ENCODE measurements around the gene PCMT1.
A peak's percentile ranks its signal among the peaks of the same experiment; 100 is the strongest.
"Not testable (repeated sequence)": the region's sequence is repeated elsewhere in the genome, so short reads cannot be mapped to it uniquely, and the experiment has no call there.

The PCMT1 gene

DNA sequence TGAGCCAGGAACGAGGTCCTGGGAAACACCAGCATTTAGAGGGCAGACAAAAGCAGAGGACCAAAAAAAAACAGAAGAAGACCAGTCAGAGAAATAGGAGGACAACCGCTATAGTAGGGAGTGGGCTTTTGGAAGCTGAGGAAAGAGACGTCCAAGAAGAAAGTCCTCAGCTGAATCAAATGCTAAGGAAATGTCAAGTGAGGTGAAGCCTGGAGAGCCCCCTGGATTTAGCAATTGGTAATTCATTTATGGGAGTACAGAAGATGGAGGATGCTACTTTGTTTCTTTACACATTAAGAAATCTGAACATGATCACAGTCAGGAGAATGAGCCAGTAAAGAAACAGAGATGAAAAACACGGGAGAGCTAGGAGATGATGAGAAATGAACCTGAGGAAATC is 73.5 kb downstream of the PCMT1 start:
- no peak for DNase-seq

DNA sequence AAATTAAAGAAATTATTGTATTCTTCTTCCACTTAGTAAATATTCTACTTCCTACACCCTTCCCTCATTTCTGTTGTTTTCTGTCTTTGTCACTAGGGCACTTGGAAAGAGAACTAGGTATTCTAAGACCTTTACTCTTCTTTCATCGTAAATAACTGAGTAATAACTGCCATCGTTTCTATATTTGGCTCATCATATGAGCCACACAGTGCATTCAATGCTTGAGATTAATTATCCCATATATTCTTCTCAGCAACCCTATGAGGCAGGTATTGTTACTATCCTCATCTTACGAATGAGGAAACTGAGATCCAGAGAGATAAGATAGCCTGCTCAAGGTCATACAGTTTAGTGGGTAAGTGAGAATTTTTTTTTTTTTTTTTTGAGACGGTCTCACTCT is 75.8 kb downstream of the PCMT1 start:
- no peak for DNase-seq

DNA sequence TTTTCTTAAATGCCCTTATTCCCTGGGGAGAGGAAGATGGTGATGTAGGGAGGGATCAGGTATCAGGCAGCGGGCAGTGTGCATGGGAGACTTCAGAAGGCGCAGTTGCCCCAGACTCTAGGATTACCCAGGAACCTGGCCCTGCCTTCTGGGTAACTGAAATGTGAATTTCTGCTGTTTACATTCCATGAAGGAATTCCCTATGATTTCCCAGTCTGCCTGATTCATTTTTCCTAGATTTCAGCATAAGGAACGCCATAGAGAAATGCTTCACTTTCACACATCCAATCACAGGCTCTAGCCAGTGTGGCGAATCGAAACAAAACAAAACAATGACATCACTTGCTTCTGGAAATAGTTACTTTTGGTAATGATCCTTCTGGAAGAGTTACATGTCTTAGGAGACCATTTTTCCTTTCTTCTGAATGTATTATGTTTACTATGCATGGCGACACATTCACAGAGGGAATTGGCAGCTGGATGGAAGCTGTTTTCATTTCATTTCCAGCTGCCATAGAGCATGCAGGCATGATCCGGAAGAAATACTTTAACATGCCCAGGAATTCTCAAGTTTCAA is 81.3 kb downstream of the PCMT1 start:
- DNase-seq: no peak

DNA sequence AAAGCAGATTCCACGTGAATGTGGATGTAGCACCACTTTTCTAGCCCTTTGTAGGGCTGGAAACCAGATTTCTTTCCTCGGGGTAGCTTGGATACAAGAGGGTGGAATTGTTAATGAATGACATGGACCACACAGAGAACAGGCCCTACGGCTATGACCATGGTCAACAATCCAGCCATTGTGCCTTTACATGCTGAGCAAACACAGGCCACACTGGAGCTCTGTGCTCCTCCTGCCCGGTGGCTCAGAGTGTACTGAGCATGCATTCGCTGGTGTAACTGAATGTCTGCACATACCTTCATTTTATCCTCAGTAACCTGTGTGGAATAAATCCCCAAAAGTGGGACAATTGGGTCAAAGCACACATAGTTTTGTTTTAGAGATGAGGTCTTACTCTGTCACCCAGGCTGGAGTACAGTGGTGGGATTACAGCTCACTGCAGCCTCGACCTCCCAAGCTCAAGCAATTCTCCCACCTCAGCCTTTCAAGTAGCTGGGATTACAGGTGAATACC is 81.8 kb downstream of the PCMT1 start:
- peak; percentile 10 for DNase-seq

DNA sequence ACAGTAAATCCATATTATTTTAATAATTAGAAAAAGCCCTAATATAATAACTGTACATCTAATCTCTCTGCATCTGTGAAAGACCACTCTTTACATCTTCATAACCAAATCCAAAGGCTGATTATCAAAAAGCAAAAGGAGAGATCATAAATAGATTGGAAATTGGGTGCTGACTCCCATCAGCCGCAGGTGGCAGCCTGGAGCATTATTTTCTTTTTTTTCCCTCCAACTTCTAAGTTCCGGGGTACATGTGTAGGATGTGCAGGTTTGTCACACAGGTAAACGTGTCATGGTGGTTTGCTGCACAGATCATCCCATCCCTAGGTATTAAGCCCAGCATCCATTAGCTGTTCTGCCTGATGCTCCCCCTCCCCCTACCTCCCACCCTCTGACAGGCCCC is 84.1 kb downstream of the PCMT1 start:
- DNase-seq: no peak

DNA sequence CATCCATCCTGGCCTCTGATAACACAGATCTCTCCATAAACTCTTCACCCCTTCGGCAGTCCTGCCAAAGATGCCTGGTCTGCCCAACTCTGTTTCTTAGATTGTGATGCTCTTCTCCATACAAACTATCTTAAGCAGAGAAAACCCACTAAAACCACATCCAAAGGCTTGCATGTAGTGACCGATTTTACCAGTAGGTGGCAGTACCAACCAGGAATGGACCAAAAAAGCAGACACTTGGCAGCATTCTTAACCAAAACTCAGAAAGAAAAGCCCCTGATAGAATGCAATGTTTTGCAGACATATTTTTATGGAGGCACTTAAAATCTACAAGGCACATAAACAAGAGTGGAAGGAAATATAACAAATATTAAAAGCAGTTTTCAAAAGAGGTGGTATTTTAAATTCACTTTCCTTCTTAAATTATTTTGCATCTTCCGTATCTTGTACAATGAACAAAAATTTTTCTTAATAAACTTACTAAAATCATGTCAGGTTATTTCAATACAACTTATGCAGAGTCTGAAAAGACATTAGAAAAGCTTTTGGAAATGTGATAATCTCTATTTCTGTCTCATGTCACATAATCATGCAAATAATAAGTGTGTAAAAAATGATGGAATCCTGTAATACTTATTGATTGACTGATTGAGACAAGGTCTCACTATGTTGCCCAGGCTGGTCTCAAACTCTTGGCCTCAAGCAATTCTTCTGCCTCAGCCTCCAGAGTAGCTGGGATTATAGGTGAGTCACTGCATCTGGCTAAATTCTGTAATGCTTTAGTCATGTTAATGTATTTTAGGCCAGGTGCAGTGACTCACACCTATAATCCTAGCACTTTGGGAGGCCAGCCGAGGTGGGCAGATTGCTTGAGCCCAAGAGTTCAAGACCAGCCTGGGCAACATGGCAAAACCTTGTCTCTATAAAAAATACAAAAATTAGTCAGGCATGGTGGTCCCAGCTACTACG is 85.3 kb downstream of the PCMT1 start:
- peak; percentile 73 for DNase-seq

DNA sequence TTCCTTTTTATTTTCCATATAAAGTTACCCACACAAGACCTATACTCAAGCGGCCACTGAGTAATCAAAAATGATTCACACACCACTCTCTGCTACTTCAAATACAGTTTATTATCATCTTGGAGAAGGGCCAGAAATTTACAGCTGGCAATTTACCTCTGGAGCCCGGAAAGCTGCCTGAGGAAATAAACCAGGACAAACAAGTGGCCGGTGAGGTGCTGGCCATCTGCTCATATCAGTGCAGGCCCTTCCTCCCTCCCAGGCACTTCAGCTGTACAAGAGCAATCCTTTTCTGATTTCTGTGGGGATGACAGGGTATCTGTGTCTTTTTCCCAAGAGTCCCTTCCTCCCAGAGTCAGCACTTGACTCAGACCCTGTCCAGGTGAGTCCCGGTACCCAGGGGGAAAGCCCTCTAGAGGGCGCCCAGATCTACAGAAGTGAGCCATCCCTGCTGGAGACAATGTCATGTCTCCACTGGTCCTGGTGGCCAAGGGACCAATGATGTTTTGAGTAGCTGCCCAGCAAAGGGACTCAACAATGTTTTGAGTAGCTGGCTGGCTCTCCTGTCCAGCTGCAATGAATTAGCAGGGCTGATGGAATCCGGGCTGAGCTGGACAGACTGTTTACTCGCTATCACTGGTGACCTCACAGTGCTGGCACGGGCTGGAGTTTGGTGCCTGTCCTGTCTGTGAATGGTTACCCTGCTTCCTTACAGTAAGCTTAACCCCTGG is 91.0 kb downstream of the PCMT1 start:
- DNase-seq: peak; percentile 97

DNA sequence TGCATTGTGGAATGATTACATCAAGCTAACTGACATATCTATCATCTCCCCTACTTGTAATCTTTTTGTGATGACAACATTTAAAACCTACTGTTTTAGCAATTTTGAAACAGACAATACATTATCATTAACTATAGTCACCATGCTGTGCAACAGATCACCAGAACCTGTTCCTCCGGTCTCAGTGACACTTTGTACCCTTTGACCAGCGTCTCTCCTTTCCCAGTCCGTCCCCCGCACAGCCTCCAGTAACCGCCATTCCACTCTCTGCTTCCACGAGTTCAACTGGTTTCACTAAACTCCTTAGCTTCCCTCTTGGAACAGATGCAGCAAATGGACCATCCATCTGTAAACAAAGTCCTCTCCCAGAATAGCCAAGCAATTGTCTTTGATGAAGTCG is 92.8 kb downstream of the PCMT1 start:
- peak; percentile 17 for DNase-seq

DNA sequence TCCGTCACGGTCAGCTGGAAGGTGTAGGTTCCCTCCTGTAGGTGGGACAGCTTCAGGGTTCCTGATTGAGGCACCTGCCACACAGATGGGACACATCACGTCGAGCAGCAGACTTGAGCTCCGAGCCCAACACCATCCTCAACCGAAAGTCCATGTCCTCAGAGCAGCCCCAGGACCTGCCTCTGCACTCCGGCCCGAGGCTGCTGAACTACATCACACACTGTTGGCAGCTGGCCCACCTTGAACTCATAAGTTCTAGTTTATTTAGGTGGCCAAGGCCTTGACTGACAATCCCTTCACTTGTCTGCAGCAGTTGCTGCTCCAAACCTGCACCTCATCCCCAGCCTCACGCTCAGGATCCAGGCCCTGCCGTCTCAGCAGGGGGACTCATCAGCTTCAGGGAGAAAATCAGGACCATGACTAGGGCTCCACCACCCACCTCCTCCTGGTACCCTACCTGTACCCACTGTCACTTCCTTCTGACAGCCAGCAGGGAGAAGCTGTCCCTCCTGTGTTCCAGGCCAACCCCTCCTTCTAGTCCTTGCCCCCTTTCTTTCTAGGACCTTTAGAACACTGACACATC is 93.6 kb downstream of the PCMT1 start:
- no peak for DNase-seq

DNA sequence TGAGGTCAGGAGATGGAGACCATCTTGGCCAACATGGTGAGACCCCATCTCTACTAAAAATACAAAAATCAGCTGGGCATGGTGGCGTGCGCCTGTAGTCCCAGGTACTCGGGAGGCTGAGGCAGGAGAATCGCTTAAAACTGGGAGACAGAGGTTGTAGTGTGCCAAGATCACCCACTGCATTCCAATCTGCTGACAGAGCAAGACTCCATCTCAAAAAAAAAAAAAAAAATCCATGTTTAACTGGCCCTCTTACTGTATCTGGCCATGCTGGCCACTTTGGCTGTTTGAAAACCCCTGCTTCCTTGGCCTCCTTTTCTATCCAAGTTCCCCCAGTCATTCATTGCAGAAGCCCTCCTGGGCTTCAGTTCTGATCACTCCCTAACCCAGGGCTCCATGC is 94.5 kb downstream of the PCMT1 start:
- not testable (repeated sequence) for DNase-seq

DNA sequence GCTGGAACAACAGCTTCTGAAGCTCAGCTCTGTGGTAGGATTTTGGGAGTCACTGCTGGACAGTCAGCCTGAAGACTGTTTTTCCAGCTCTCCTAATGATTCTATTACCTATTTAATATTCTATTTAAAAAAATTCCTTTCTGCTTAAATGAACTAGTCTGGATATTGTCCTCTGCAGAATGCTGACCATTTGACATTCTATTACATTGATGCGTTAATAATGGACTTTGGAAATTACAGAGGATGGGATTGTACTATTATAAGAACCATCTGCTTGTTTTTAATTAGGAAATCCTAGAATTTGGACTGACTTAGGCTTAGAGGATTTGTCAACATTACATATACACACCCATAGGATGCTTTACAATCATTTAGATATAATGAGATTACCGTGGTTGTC is 94.9 kb downstream of the PCMT1 start:
- no peak for DNase-seq

DNA sequence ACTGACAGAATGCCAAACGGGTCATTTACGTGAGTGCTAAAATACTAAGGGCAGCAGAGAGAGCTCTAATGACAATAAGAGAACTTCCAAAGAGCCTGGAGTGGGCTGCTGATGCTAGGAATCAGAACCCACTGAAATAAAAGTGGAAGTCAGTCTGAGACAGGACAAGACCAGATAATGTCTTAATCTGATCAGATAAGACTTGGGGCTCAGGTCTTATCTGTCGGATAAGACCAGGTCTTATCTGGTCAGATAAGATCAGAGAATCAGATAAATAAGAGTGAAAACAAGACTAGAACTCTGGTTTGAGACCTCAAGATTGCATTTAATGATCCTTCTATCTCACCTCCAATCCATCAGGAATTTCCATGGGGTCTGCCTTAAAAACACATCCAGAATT is 96.0 kb downstream of the PCMT1 start:
- DNase-seq: no peak

DNA sequence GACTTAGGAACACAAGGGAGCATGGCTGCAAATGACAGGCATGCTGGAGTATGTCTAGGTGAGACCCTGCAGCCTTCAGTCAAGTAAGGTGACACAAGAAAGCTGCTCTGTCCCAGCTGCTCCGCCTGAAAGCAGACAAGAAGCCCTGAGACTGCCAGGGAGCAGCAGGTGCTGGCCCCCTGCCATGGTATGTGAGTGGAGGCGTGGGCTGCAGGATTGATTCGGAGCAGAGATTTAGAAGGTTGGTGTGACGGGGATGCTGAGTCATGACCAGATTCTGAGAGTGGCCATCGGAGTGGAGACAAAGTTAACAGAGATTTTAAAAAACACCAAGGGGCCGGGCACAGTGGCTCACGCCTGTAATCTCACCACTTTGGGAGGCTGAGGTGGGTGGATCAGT is 96.8 kb downstream of the PCMT1 start:
- peak; percentile 5 for DNase-seq

DNA sequence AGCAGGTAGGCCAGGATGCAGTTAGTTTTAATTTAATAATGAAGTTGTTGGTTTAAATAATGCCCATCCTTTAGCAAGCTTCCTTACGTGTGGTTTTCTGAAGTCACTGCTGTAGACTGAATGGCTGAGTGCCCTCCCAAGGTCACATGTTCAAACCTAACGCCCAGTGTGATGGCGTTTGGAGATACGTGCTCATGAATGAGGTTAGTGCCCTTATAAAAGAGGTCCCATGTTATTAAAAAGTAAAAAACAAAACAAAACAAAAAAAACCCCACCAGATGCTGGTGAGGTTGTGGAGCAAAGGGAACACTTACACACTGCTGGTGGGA is 98.4 kb downstream of the PCMT1 start:
- peak; percentile 62 for DNase-seq

DNA sequence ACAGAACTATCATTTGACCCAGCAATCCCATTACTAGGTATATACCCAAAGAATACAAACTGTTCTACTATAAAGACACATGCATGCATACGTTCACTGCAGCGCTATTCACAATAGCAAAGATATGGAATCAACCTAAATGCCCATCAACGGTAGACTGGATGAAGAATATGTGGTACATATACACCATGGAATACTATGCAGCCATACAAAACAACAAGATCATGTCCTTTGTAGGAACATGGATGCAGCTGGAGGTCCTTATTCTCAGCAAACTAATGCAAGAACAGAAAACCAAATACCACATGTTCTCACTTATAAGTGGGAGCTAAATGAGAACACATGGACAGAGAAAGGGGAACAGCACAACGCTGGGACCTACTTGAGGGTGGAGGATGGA is 98.8 kb downstream of the PCMT1 start:
- DNase-seq: not testable (repeated sequence)

DNA sequence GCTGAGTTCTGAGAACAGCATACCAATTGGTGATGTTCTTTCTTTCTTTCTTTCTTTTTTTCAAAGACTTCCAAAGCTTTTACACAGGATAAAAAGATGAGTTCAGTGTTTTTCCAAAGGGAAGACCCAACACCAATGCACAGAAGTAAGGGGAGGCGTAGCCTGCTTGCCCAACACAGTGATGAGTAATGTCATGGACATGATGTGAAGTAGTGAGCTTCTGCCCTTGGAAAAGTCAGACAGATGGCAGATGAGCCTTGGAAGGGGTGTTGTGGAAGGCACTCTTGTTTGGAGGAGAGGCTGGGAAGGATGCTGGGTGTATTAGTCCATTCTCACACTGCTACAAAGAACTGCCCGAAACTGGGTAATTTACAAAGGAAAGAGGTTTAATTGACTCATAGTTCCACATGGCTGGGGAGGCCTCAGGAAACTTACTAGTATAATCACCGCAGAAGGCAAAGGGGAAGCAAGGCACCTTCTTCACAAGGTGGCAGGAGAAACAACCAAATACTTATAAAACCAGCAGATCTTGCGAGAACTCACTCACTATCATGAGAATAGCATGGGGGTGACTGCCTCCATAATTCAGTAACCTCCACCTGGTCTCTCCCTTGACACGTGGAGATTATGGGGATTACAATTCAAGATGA is 102.0 kb downstream of the PCMT1 start:
- peak; percentile 4 for DNase-seq

DNA sequence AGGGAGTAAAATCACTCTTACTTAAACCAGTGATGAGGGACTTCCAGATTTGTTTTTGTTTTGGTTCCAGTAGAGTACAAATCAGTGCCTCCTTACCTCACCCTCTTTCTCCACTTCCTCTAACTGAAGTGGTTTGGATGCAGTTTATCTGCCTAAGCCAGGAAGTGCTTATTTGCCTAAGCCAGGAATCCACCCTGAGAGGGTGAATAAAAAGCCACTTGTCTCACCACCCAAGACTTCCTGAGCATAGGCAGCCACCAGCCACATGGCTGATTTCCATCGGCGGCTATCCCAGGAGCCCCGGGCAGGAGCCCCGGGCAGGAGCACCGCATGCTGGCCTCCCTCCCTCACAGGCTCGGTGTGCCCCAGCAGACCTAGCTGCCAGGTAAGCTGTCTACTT is 102.6 kb downstream of the PCMT1 start:
- DNase-seq: peak; percentile 90

DNA sequence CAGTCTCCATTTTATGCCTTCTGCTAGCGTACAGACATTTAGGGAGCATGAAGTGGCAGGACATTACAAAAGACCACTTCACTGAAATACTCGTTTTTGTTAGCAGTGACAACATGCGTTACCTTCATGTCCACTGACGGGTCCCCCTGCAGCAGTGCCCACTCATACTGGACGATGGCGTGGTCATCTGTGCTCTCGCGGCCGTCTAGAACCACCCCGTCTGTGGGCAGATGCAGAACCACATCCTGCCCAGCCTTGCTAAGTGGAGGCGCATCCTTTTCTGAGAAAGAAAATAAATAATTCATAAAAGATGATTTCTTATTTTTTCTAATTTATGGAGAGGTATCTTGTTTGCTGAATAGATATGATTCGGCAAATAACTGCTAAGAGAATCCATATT is 103.3 kb downstream of the PCMT1 start:
- peak; percentile 22 for DNase-seq

DNA sequence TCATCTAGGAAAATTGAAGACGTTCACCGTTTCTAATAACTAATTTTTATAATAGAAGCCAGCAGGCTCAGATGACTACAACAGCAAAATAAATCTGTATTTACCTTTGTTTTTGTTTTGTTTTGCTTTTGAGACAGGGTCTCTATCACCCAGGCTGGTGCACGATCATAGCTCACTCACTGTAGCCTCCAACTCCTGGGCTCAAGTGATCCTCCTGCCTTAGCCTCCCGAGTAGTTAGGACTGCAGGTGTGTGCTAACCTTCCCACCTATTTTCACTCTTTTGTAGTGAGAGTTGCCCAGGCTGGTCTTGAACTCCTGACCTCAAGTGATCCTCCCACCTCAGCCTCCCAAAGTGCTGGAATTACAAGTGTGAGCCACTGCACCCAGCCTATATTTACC is 104.5 kb downstream of the PCMT1 start:
- DNase-seq: not testable (repeated sequence)

DNA sequence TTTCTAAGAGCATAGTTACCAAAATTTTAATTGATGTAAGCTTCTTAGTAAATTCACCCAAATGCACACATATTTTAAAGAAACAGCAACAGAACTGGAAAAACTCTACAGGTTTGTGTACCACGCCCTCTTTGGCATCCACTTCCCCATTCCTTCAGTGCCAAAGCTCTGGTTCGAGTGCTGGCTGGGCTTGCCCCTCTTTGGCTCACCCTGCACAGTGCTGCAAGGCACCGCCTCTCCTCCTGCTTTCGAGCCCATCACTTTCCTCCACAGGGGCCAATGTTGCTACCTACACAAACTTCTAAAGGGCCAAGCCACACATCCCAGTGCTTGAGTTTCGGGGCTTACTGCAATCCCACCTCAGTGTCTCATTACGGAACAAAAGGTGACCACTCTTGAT is 105.0 kb downstream of the PCMT1 start:
- DNase-seq: peak; percentile 17

DNA sequence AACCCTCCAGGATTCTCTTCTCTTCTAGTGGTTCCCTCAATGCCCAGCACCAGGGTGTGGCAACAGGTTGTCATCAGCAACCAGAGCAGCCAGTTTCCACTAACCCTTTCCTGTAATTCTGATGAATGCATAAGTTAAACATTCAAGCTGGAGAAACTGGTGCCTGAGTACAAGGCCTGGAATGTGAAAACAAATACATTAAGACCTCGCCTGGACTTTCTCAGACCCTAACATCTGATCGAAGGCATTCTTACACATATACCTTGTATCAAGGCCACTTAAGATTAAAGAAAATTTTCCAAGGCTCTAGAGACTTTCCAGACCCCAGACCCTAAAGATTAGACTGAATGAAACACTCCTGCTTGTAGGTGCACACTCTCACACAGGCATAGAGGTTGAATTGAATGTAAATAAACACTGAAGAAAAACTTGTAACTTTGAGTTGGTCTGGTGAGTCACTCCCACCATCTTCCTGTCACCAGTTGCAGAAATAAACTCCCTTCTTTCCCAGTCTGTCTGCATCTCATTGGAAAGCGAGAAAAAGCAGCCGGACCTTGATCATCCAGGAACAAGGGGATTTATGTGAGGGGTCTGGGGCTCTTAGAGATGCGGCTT is 105.6 kb downstream of the PCMT1 start:
- peak; percentile 53 for DNase-seq

DNA sequence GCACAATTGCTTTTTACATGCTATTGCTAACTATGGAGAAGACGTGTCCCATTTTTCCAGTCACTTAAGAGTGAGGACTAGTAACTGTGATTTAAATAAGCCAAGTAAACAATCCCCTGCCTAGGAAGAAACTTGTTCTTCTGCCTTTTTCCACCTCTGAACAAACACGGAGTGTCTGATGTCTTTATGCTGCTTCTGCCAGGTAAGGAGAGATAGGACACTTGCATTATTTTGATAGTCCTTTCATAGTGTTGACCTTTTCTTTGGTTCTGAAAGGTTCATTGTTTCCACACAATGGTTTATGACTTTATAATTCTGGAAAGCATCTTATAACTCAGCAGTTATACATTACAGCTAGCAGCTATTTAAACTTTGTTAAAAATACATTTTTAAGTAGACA is 106.2 kb downstream of the PCMT1 start:
- DNase-seq: peak; percentile 60

Data from DMS53 (cell line).